ENCODE data around the gene ST6GALNAC3.

DNA sequence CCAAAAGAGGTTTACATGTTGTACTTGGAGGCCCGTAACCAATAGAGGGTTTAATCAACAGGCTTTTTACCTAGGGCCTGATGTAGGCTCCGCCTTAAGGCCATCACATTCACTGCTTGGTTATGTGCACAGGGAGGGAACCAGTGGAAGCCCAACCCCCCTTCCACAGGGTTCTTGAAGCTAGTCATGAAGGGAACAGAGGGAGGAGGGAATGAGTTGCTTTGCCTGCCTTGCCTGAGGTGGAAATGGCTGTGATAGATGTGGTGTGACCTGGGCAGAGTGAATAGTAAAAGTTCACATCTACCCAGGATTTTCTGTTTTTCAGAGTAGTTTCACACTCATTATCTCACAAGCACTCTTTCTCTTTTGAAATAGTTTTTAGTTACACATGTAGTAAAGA lies 215.1 kb downstream of the ST6GALNAC3 start:
- TF ChIP-seq CTCF (IDR thresholded peaks at IDR 0.05; ENCODE audit: low read depth, low read length, poor library complexity, severe bottlenecking) (no peak), EZH2phosphoT487 (IDR thresholded peaks at IDR 0.05; ENCODE audit: borderline replicate concordance, low read length) (no peak)
